K562 (cell line): Measurements from ENCODE around the gene OARD1. TPM values are rescaled to one million over a fixed set of nuclear protein-coding genes. Genes with fewer than 3 reads are reported as not detected.

ENCODE experiments used
- CCAR2 ChIP-seq: fragments of 200-400 bp; formaldehyde crosslinking; IDR thresholded peaks from 2 replicates; pipeline ENCODE4 v1.6.1; 2017; ENCODE audit warnings: mild to moderate bottlenecking, low read depth, low read length
- CEBPG ChIP-seq, 3 experiments: fragments of 200-800 bp in 1 of 3; sonication (Bioruptor generic) in 1 of 3; sonication (generic) in 1 of 3; formaldehyde crosslinking in 1 of 3; IDR thresholded peaks in 2 of 3; conservative IDR thresholded peaks in 1 of 3; 2 replicates each; pipeline versions ENCODE4 v1.6.1 to v1.8.0; 2016 to 2022; ENCODE audit warnings: missing compliant biosample characterization in 2 of 3, missing genetic modification characterization in 2 of 3, mild to moderate bottlenecking in 1 of 3, missing genetic modification reagents in 1 of 3
- CREB1 ChIP-seq, 2 experiments: sonication (generic) in 1 of 2; formaldehyde crosslinking in 1 of 2; IDR thresholded peaks; 2 replicates each; pipeline versions ENCODE4 v1.6.1 to v1.8.0; 2012 to 2022; ENCODE audit warnings: inconsistent platforms in 1 of 2, mild to moderate bottlenecking in 1 of 2, missing genetic modification reagents in 1 of 2, moderate library complexity in 1 of 2
- ELF1 ChIP-seq: fragments of 200-800 bp; sonication (Bioruptor generic); IDR thresholded peaks from 2 replicates; pipeline ENCODE4 v1.6.1; 2016; ENCODE audit warnings: missing genetic modification characterization, missing compliant biosample characterization
- GABPB1 ChIP-seq: sonication (generic); formaldehyde crosslinking; IDR thresholded peaks from 2 replicates; pipeline ENCODE4 v1.8.0; 2022; ENCODE audit warnings: mild to moderate bottlenecking, missing genetic modification reagents
- HMGN3 ChIP-seq: IDR thresholded peaks from 2 replicates; pipeline ENCODE4 v1.6.1; 2011; ENCODE audit warnings: borderline replicate concordance, low read depth, mild to moderate bottlenecking, mixed read lengths, low read length; ENCODE audit not compliant: insufficient read length; ENCODE audit errors: extremely low read depth
- KLF16 ChIP-seq: IDR thresholded peaks from 2 replicates; pipeline ENCODE4 v1.6.1; 2016; ENCODE audit warnings: antibody characterized with exemption
- MAZ ChIP-seq, 2 experiments: fragments of 450-650 bp in 1 of 2; sonication (generic) in 1 of 2; formaldehyde crosslinking; IDR thresholded peaks in 1 of 2; conservative IDR thresholded peaks in 1 of 2; 2 replicates each; pipeline versions ENCODE4 v1.4.0 to v1.5.0; 2020; ENCODE audit warnings: mild to moderate bottlenecking in 1 of 2, missing genetic modification reagents in 1 of 2
- NFE2L1 ChIP-seq: fragments of 450-650 bp; IDR thresholded peaks from 2 replicates; pipeline ENCODE4 v1.6.1; 2016; ENCODE audit warnings: missing genetic modification characterization, low read depth, mild to moderate bottlenecking, missing compliant biosample characterization, moderate library complexity, borderline replicate concordance
- POLR2AphosphoS2 ChIP-seq: IDR thresholded peaks from 2 replicates; pipeline ENCODE4 v1.6.1; 2012; ENCODE audit warnings: low read length, improper control_type of control experiment
- POLR3A ChIP-seq: IDR thresholded peaks from 2 replicates; pipeline ENCODE4 v1.6.1; 2011; ENCODE audit warnings: borderline replicate concordance, mild to moderate bottlenecking, moderate library complexity; ENCODE audit not compliant: insufficient read length, insufficient read depth; ENCODE audit errors: extremely low read depth
- XRCC5 ChIP-seq: fragments of 200-400 bp; formaldehyde crosslinking; IDR thresholded peaks from 2 replicates; pipeline ENCODE4 v1.6.1; 2017; ENCODE audit warnings: low read depth, mild to moderate bottlenecking, low read length
- ZBTB1 ChIP-seq: sonication (generic); formaldehyde crosslinking; IDR thresholded peaks from 2 replicates; pipeline ENCODE4 v1.8.1; 2023; ENCODE audit warnings: missing genetic modification reagents, low read depth, mild to moderate bottlenecking, borderline replicate concordance
- ZNF232 ChIP-seq: sonication (generic); formaldehyde crosslinking; IDR thresholded peaks from 2 replicates; pipeline ENCODE4 v1.8.0; 2022; ENCODE audit warnings: mild to moderate bottlenecking, missing genetic modification reagents
- ZNF445 ChIP-seq: fragments of 250-450 bp; sonication (Bioruptor Pico); IDR thresholded peaks from 2 replicates; pipeline ENCODE4 v1.4.0; 2020; ENCODE audit warnings: low read depth, mild to moderate bottlenecking, moderate library complexity
- polyA plus RNA-seq, 8 experiments: library from polyadenylated mRNA; depleted of rRNA in 4 of 8; stranded (reverse) in 5 of 8; unstranded in 3 of 8; fragments of >200 nt; fragmentation: Nextera tagmentation in 2 of 8; fragmentation: Illumina TruSeq in 1 of 8; extraction: Ambion mirVana in 2 of 8; extraction: Trizol in 1 of 8; gene quantifications; 2 replicates each; pipeline versions ENCODE4 v1.2.1 to v1.2.3, GENCODE V29; 2011 to 2014; ENCODE audit warnings: inconsistent platforms in 1 of 8, missing spikeins in 1 of 8
- total RNA-seq, 7 experiments: library from RNA; depleted of rRNA in 6 of 7; stranded (reverse); fragments of >200 nt in 6 of 7; fragmentation: Illumina TruSeq in 2 of 7; extraction: Trizol in 2 of 7; gene quantifications; 2 replicates each; pipeline versions ENCODE4 v1.2.1 to v1.2.3, GENCODE V29; 2011 to 2021; ENCODE audit warnings: low replicate concordance in 1 of 7
- TF ChIP-seq, protein P1 (sequence below): fragments of 250-450 bp; sonication (Bioruptor Pico); IDR thresholded peaks from 2 replicates; pipeline ENCODE4 v1.4.0; 2020; ENCODE audit warnings: mild to moderate bottlenecking, moderate library complexity
- TF ChIP-seq, protein P2 (sequence below): fragments of 450-650 bp; IDR thresholded peaks from 2 replicates; pipeline ENCODE4 v1.6.1; 2017; ENCODE audit warnings: antibody characterized with exemption, mild to moderate bottlenecking

The OARD1 gene
- total and polyA plus RNA-seq, 9 of the 15 experiments (the other 6 are each of a cell fraction or from before 2014, with no cell fraction given) = 43.4 to 88.3 (median 61.1) TPM

DNA sequence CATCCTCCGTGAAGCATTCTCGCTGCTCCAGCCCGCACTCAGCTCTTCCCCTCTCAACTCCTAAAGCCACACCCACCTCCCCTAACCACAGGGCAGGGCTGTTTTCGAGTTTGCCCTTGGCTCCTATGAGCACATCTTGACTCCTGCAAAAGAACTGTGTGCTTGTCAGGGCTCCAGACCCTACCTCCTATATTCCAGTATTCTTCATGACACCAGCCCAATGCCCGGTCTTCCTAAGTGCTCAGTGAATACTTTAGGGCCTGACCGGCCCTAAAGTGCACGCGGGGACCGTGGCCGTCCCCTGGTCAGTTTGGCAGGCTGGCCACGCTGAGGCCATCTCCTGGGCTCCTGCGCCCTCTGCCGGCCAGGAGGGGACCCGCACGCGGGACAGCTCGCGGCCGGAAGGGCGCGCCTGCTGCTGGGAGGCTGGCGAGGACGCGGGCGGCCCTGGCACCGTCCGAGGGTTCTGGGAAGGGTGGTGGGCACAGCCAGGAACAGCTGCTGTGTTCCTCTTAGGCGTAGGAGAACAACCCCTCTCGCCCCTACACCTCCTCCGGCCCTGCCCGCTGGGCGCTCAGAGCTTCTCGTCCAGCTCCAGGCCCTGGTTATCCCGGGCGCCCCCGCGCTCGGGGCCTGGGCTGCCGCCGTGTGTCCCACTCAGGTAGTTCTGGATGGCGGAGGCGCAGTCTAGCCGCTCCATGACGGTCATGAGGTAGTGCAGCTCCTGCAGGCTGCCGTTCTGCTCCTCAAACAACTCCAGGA, 44.2 kb downstream of the OARD1 start (continued):
- TF ChIP-seq MAZ (CRISPR knock-in tag; conservative IDR thresholded peaks at IDR 0.05 in 1 of 2, IDR thresholded peaks at IDR 0.05 in 1 of 2) = peak; percentile 33 to 62; a peak in 2 of 4 replicates
- TF ChIP-seq CEBPG (CRISPR knock-in tag; IDR thresholded peaks at IDR 0.05) = no peak
- TF ChIP-seq CEBPG (tag; conservative IDR thresholded peaks at IDR 0.05 in 1 of 2, IDR thresholded peaks at IDR 0.05 in 1 of 2) = no peak
- TF ChIP-seq, protein P1, sequence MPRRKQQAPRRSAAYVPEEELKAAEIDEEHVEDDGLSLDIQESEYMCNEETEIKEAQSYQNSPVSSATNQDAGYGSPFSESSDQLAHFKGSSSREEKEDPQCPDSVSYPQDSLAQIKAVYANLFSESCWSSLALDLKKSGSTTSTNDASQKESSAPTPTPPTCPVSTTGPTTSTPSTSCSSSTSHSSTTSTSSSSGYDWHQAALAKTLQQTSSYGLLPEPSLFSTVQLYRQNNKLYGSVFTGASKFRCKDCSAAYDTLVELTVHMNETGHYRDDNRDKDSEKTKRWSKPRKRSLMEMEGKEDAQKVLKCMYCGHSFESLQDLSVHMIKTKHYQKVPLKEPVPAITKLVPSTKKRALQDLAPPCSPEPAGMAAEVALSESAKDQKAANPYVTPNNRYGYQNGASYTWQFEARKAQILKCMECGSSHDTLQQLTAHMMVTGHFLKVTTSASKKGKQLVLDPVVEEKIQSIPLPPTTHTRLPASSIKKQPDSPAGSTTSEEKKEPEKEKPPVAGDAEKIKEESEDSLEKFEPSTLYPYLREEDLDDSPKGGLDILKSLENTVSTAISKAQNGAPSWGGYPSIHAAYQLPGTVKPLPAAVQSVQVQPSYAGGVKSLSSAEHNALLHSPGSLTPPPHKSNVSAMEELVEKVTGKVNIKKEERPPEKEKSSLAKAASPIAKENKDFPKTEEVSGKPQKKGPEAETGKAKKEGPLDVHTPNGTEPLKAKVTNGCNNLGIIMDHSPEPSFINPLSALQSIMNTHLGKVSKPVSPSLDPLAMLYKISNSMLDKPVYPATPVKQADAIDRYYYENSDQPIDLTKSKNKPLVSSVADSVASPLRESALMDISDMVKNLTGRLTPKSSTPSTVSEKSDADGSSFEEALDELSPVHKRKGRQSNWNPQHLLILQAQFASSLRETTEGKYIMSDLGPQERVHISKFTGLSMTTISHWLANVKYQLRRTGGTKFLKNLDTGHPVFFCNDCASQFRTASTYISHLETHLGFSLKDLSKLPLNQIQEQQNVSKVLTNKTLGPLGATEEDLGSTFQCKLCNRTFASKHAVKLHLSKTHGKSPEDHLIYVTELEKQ (CRISPR knock-in tag) = no peak
- TF ChIP-seq CCAR2 = no peak
- no peak for TF ChIP-seq ELF1 (tag)
- no peak for TF ChIP-seq ZBTB1
- peak; percentile 82 for TF ChIP-seq GABPB1 (CRISPR knock-in tag)
- peak; percentile 27; the same call in 1 of the 2 replicates for TF ChIP-seq KLF16
- TF ChIP-seq XRCC5 = 0 out of 2 replicates have a peak, but pooled peaks have one; percentile 46
- no peak for TF ChIP-seq NFE2L1 (tag)
- no peak for TF ChIP-seq ZNF232 (CRISPR knock-in tag)
- TF ChIP-seq CREB1 (IDR thresholded peaks at IDR 0.05) = no peak
- TF ChIP-seq CREB1 (CRISPR knock-in tag; IDR thresholded peaks at IDR 0.05) = peak; percentile 57; the same call in 1 of the 2 replicates
- no peak for TF ChIP-seq POLR3A
- TF ChIP-seq, protein P2, sequence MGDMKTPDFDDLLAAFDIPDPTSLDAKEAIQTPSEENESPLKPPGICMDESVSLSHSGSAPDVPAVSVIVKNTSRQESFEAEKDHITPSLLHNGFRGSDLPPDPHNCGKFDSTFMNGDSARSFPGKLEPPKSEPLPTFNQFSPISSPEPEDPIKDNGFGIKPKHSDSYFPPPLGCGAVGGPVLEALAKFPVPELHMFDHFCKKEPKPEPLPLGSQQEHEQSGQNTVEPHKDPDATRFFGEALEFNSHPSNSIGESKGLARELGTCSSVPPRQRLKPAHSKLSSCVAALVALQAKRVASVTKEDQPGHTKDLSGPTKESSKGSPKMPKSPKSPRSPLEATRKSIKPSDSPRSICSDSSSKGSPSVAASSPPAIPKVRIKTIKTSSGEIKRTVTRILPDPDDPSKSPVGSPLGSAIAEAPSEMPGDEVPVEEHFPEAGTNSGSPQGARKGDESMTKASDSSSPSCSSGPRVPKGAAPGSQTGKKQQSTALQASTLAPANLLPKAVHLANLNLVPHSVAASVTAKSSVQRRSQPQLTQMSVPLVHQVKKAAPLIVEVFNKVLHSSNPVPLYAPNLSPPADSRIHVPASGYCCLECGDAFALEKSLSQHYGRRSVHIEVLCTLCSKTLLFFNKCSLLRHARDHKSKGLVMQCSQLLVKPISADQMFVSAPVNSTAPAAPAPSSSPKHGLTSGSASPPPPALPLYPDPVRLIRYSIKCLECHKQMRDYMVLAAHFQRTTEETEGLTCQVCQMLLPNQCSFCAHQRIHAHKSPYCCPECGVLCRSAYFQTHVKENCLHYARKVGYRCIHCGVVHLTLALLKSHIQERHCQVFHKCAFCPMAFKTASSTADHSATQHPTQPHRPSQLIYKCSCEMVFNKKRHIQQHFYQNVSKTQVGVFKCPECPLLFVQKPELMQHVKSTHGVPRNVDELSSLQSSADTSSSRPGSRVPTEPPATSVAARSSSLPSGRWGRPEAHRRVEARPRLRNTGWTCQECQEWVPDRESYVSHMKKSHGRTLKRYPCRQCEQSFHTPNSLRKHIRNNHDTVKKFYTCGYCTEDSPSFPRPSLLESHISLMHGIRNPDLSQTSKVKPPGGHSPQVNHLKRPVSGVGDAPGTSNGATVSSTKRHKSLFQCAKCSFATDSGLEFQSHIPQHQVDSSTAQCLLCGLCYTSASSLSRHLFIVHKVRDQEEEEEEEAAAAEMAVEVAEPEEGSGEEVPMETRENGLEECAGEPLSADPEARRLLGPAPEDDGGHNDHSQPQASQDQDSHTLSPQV = peak; percentile 16; the same call in 1 of the 2 replicates
- no peak for TF ChIP-seq POLR2AphosphoS2
- no peak for TF ChIP-seq HMGN3
- TF ChIP-seq ZNF445 (CRISPR knock-in tag) = no peak
